ENCODE measurements around the gene ALS2. TPM values are rescaled to one million over a fixed set of nuclear protein-coding genes. Genes with fewer than 3 reads are reported as not detected.

Gene ALS2
- polyA plus RNA-seq, 1 of the 3 experiments (the other 2 are of a cell fraction): 11.6 TPM

GRCh38 chr2:201816657-201817575 is 36.2 kb upstream of the ALS2 start:
- H3K27me3 ChIP-seq (ENCODE audit: insufficient read depth): no peaks in the 10 kb centered on the region
- TF ChIP-seq TCF12 (IDR thresholded peaks at IDR 0.05) (no peak), GATA2 (CRISPR knock-in tag; IDR thresholded peaks at IDR 0.05) (no peak), ZBTB33 (IDR thresholded peaks at IDR 0.05; ENCODE audit: borderline replicate concordance, low read depth) (no peak), FOXJ3 (CRISPR knock-in tag; IDR thresholded peaks at IDR 0.05) (no peak), JUND (IDR thresholded peaks at IDR 0.05) (no peak), GABPA (IDR thresholded peaks at IDR 0.05; ENCODE audit: low read depth) (no peak), PBX3 (IDR thresholded peaks at IDR 0.05) (no peak), YY1 (IDR thresholded peaks at IDR 0.05; ENCODE audit: low read depth) (no peak), MEF2A (IDR thresholded peaks at IDR 0.05; ENCODE audit: borderline replicate concordance, low read depth) (no peak)
- TF ChIP-seq, protein P1, sequence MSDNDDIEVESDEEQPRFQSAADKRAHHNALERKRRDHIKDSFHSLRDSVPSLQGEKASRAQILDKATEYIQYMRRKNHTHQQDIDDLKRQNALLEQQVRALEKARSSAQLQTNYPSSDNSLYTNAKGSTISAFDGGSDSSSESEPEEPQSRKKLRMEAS (IDR thresholded peaks at IDR 0.05; ENCODE audit: low read depth): no peak
- WGBS (ENCODE audit: low lambda C conversion rate): 67% methylated on average over 5 of the region's 5 CpGs
- no peaks in the 10 kb centered on the region for H3K9me3 ChIP-seq
- H3K27ac ChIP-seq (ENCODE audit: low read depth in 2 of 2, low read length in 1 of 2): peak overlapping the region in 1 of 2 experiments; percentile 2; a peak in 2 of 4 replicates
- H3K79me2 ChIP-seq (ENCODE audit: insufficient read depth): no peaks in the 10 kb centered on the region
- no peaks in the 10 kb centered on the region for H3K9me2 ChIP-seq
- DNase-seq: no peak
- no peak overlapping the region for H3K9ac ChIP-seq
- H3K36me3 ChIP-seq (replicated peaks in 1 of 2; ENCODE audit: control insufficient read depth in 1 of 2, insufficient read depth in 2 of 2, low read length in 1 of 2): no peaks in the 10 kb centered on the region
- ChIA-PET POLR2A (no interaction called here), CTCF (no interaction called here)
- H3F3A ChIP-seq (replicated peaks; ENCODE audit: insufficient read depth): no peaks in the 10 kb centered on the region
- H3K4me2 ChIP-seq: no peak overlapping the region
- H3K4me1 ChIP-seq (ENCODE audit: control insufficient read depth in 1 of 2, insufficient read depth in 2 of 2, low read depth in 1 of 2, low read length in 1 of 2): peaks cover 0 to 11% of the 10 kb centered on the region in 2 experiments; a peak in 2 of 4 replicates
- H2AFZ ChIP-seq (ENCODE audit: low read depth): no peak overlapping the region
- no peaks in the 10 kb centered on the region for H4K20me1 ChIP-seq (ENCODE audit: insufficient read depth)
- H3K4me3 ChIP-seq (ENCODE audit: low read depth in 2 of 2, low read length in 1 of 2): no peak overlapping the region

DNA sequence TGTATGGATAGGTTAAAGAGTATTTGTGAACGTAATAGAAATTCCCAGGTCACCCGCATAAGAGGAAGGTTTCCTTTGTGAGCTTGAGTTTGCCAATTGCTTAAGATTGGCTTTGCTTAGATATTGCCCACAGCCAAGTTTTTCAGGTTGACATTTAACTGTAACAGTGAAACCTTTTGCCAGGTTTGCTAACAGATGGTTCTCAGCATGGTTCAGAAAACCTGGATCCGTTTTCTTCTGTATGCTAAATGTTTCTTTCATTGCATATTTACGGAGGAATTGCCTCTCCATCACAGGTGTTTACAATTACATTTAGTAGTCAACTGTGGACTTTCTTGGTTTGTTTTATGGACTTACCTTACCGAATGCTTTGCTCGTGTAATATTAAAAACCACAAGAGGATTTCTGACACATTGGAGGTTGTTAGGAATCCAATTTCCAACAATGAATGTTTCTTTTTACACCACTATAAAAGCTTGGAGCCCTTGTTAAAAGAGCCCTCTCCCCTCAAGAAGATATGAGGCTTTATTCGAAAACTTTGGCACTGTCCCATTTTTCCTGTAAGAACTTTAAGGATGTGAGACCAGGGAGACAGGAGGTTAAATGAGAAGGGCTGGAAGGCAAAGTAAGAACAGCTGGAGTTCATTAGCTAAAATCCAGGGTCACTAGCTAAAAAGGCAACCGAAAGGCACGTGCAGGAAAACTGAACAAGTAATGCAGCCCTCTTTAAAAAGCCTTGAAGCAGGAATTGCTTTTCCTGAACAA is 33.4 kb upstream of the ALS2 start:
- H3K27ac ChIP-seq (ENCODE audit: low read depth in 2 of 2, low read length in 1 of 2): peak overlapping the region in 1 of 2 experiments; percentile 48; a peak in 2 of 4 replicates
- H3K4me2 ChIP-seq: no peak overlapping the region
- peak; percentile 41 for DNase-seq
- POLR2A ChIA-PET: interaction anchor here (0.6 kb wide), 1 partner anchor 200 kb away, joined by 3 read pairs; no protein-coding TSS in a partner anchor
- H3F3A ChIP-seq (replicated peaks; ENCODE audit: insufficient read depth): no peaks in the 10 kb centered on the region
- H2AFZ ChIP-seq (ENCODE audit: low read depth): no peak overlapping the region
- no peak overlapping the region for H3K4me3 ChIP-seq (ENCODE audit: low read depth in 2 of 2, low read length in 1 of 2)
- H3K9ac ChIP-seq: no peak overlapping the region
- H3K27me3 ChIP-seq (ENCODE audit: insufficient read depth): no peaks in the 10 kb centered on the region
- H4K20me1 ChIP-seq (ENCODE audit: insufficient read depth): no peaks in the 10 kb centered on the region
- TF ChIP-seq RCOR1 (IDR thresholded peaks at IDR 0.05; ENCODE audit: low read length): peak; percentile 65; the same call in 1 of the 2 replicates
- TF ChIP-seq, protein P2, sequence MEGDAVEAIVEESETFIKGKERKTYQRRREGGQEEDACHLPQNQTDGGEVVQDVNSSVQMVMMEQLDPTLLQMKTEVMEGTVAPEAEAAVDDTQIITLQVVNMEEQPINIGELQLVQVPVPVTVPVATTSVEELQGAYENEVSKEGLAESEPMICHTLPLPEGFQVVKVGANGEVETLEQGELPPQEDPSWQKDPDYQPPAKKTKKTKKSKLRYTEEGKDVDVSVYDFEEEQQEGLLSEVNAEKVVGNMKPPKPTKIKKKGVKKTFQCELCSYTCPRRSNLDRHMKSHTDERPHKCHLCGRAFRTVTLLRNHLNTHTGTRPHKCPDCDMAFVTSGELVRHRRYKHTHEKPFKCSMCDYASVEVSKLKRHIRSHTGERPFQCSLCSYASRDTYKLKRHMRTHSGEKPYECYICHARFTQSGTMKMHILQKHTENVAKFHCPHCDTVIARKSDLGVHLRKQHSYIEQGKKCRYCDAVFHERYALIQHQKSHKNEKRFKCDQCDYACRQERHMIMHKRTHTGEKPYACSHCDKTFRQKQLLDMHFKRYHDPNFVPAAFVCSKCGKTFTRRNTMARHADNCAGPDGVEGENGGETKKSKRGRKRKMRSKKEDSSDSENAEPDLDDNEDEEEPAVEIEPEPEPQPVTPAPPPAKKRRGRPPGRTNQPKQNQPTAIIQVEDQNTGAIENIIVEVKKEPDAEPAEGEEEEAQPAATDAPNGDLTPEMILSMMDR (IDR thresholded peaks at IDR 0.05): no peak
- TF ChIP-seq RAD21 (IDR thresholded peaks at IDR 0.05; ENCODE audit: low read length): peak; percentile 5; the same call in 1 of the 2 replicates
- peak in 1 of 2 experiments; percentile 67; a peak in 1 of 4 replicates for TF ChIP-seq EP300 (IDR thresholded peaks at IDR 0.05; ENCODE audit: borderline replicate concordance in 1 of 2, low read depth in 1 of 2, low read length in 1 of 2)
- TF ChIP-seq, protein P3, sequence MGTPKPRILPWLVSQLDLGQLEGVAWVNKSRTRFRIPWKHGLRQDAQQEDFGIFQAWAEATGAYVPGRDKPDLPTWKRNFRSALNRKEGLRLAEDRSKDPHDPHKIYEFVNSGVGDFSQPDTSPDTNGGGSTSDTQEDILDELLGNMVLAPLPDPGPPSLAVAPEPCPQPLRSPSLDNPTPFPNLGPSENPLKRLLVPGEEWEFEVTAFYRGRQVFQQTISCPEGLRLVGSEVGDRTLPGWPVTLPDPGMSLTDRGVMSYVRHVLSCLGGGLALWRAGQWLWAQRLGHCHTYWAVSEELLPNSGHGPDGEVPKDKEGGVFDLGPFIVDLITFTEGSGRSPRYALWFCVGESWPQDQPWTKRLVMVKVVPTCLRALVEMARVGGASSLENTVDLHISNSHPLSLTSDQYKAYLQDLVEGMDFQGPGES (IDR thresholded peaks at IDR 0.05; ENCODE audit: low read depth, low read length): no peak
- TF ChIP-seq MEF2A (IDR thresholded peaks at IDR 0.05; ENCODE audit: borderline replicate concordance, low read depth): no peak
- no peak for TF ChIP-seq YY1 (IDR thresholded peaks at IDR 0.05; ENCODE audit: low read depth)
- TF ChIP-seq MXI1 (IDR thresholded peaks at IDR 0.05; ENCODE audit: low read depth, low read length): peak; percentile 75; the same call in 1 of the 2 replicates
- TF ChIP-seq TCF12 (IDR thresholded peaks at IDR 0.05): peak; percentile 70
- TF ChIP-seq, protein P1 (IDR thresholded peaks at IDR 0.05; ENCODE audit: low read depth): 0 out of 2 replicates have a peak, but pooled peaks have one; percentile 50
- H3K79me2 ChIP-seq (ENCODE audit: insufficient read depth): no peaks in the 10 kb centered on the region
- H3K4me1 ChIP-seq (ENCODE audit: control insufficient read depth in 1 of 2, insufficient read depth in 2 of 2, low read depth in 1 of 2, low read length in 1 of 2): peaks cover 0 to 2% of the 10 kb centered on the region in 2 experiments; a peak in 2 of 4 replicates
- no peaks in the 10 kb centered on the region for H3K9me3 ChIP-seq
- no peaks in the 10 kb centered on the region for H3K36me3 ChIP-seq (replicated peaks in 1 of 2; ENCODE audit: control insufficient read depth in 1 of 2, insufficient read depth in 2 of 2, low read length in 1 of 2)
- 58% methylated on average over 9 of the region's 9 CpGs for WGBS (ENCODE audit: low lambda C conversion rate)
- H3K9me2 ChIP-seq: no peaks in the 10 kb centered on the region
- CTCF ChIA-PET: interaction anchor here (0.6 to 1.7 kb wide), 2 partner anchors 10 to 422 kb away, joined by 3 to 4 read pairs; no protein-coding TSS in a partner anchor
